Progenitor cell of endocrine pancreas (in vitro differentiated cells): Measurements from ENCODE around the gene PARVB. TPM values are rescaled to one million over a fixed set of nuclear protein-coding genes. Genes with fewer than 3 reads are reported as not detected.

Experiments used
- DNase-seq: peaks from one replicate; pipeline ENCODE4 v3.0.0; 2021; ENCODE audit warnings: low spot score; ENCODE audit not compliant: unreplicated experiment
- H3K27ac Mint-ChIP-seq: 2 replicates; pipeline ENCODE4 v1.8.0; 2021; ENCODE audit warnings: mild to moderate bottlenecking, moderate library complexity, mixed read lengths
- H3K27me3 Mint-ChIP-seq: 2 replicates; pipeline ENCODE4 v1.8.0; 2021; ENCODE audit warnings: mixed read lengths
- H3K36me3 Mint-ChIP-seq: 2 replicates; pipeline ENCODE4 v1.8.0; 2022; ENCODE audit warnings: mixed read lengths; ENCODE audit not compliant: insufficient read depth
- H3K4me1 Mint-ChIP-seq: 2 replicates; pipeline ENCODE4 v1.8.0; 2021; ENCODE audit warnings: low read depth, mixed read lengths
- H3K4me3 Mint-ChIP-seq: 2 replicates; pipeline ENCODE4 v1.8.0; 2021; ENCODE audit warnings: low read depth, mild to moderate bottlenecking, moderate library complexity, mixed read lengths
- H3K9me3 Mint-ChIP-seq: 2 replicates; pipeline ENCODE4 v1.8.0; 2021; ENCODE audit warnings: low read depth, mixed read lengths
- total RNA-seq: library from RNA; stranded (reverse); gene quantifications from 2 replicates; pipeline ENCODE4 v1.2.1, GENCODE V29; 2021
- TF ChIP-seq, protein P1 (sequence below): fragments of 200-600 bp; sonication (generic); IDR thresholded peaks from one replicate; pipeline ENCODE4 v1.5.0; 2021; ENCODE audit warnings: antibody characterized with exemption, mild to moderate bottlenecking; ENCODE audit not compliant: unreplicated experiment

PARVB gene
- total RNA-seq, 1 donor from 2014 or later, result 11.8 TPM

DNA sequence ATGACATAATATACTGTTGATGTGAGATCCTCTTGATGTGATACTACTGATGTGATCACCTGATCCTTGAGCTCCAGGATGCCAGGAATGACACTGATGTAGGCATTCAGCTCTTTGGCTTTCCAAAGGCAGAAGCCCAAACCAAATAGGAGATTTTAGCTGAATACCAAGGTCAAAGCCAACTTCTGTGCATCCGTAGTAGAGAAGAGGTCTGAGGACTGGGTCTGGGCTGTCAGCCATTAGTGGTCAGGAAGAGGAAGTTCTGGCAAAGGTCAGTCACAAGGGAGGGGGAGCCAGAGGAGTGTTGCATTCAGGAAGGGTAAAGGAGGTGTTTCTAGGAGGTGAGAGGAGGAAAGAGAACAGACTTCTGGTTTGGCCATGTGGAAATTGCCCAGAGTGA lies 103.3 kb downstream of the PARVB start:
- Mint-ChIP-seq H3K36me3 (peaks cover 7% of the 10 kb centered on the region), H3K4me1 (peaks cover 2% of the 10 kb centered on the region), H3K4me3 (no peak overlapping the region), H3K9me3 (peaks cover 12% of the 10 kb centered on the region), H3K27ac (no peak overlapping the region), H3K27me3 (no peaks in the 10 kb centered on the region)
- TF ChIP-seq, protein P1, sequence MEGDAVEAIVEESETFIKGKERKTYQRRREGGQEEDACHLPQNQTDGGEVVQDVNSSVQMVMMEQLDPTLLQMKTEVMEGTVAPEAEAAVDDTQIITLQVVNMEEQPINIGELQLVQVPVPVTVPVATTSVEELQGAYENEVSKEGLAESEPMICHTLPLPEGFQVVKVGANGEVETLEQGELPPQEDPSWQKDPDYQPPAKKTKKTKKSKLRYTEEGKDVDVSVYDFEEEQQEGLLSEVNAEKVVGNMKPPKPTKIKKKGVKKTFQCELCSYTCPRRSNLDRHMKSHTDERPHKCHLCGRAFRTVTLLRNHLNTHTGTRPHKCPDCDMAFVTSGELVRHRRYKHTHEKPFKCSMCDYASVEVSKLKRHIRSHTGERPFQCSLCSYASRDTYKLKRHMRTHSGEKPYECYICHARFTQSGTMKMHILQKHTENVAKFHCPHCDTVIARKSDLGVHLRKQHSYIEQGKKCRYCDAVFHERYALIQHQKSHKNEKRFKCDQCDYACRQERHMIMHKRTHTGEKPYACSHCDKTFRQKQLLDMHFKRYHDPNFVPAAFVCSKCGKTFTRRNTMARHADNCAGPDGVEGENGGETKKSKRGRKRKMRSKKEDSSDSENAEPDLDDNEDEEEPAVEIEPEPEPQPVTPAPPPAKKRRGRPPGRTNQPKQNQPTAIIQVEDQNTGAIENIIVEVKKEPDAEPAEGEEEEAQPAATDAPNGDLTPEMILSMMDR, result no peak
- DNase-seq, result no peak

DNA sequence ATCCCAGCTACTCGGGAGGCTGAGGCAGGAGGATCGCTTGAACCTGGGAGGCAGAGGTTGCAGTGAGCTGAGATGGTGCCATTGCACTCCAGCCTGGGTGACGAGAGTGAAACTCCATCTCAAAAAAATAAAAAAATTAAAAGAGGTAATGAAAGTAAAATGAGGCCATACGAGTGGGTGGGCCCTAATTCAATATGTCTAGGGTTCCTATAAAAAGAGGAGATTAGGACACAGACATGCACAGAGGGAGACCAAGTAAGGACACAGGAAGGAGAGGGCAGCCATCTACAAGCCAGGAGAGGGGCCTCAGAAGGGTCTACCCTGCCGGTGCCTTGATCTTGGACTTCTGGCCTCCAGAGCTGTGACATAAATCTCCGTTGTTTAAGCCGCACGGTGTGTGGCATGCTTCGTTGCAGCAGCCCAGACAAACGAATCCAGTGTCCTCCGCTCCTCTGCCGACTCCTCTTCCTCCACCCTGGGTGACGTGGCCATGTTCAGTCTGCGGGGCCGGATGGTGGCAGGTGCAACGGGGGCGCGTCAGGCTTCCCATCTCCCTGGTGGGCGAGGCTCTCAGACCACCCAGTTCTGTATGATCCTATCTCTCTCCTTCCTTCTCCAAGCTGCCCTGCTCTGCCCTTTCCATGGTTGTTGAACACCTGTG lies 105.0 kb downstream of the PARVB start:
- peaks cover 12% of the 10 kb centered on the region for H3K9me3 Mint-ChIP-seq
- no peak for DNase-seq
- H3K27me3 Mint-ChIP-seq, result no peaks in the 10 kb centered on the region
- TF ChIP-seq, protein P1, result no peak
- peaks cover 7% of the 10 kb centered on the region for H3K36me3 Mint-ChIP-seq
- peaks cover 2% of the 10 kb centered on the region for H3K4me1 Mint-ChIP-seq
- H3K27ac Mint-ChIP-seq, result no peak overlapping the region
- no peak overlapping the region for H3K4me3 Mint-ChIP-seq

DNA sequence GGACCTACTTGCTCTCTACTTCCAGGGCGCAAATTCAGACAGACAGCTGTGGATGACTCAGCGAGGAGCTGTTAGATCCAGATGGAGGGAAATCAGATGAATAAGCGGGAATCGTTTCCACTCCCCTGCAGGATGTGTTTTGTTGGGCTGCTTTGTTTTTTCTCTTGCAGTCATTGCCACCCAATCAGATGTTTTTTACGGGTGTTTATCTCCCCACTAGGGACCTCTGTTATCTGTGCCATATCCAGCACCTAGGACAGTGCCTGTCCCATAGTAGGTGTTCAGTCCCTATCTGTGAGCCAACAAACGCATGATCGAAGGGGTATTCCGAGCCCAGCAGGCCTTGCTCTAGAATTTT lies 105.5 kb downstream of the PARVB start:
- TF ChIP-seq, protein P1, result no peak
- no peak for DNase-seq

DNA sequence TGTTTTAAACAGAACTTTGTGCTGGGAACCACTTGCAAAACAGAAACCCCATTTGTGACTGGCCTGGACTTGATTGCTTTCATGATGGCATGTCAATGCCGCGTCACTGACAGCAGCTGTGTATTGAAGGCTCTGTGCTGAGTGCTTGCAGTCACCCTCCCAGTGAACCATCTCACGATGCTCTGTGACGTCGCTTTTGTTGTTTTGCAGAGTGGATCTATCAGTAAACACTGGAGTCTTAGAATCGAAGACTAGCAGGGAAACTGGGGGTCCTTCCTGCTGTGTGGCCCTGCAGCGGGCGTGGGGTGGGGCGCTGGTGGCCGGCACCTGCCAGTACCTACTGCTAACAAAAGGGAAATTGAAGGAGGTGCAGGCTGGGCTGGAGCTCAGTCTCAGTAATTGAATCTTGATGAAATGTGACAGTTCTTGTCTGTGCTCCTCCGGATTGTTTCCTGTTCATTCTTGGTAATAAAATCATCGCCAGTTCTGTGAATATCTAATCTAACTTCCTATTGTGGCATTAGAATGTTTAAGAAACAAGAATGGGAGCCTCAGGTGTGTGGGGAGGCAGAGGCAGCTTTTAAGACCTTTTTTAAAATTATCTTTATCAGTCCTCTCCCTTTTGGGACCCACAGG lies 106.1 kb downstream of the PARVB start:
- Mint-ChIP-seq H3K9me3 (peaks cover 9% of the 10 kb centered on the region), H3K4me1 (peaks cover 2% of the 10 kb centered on the region), H3K27ac (no peak overlapping the region), H3K27me3 (no peaks in the 10 kb centered on the region), H3K4me3 (no peak overlapping the region), H3K36me3 (peaks cover 4% of the 10 kb centered on the region)
- no peak for DNase-seq
- TF ChIP-seq, protein P1, result no peak

More for the DNA sequence above, 105.5 kb downstream of the PARVB start:
- H3K27ac Mint-ChIP-seq, result no peak overlapping the region
- H3K4me1 Mint-ChIP-seq, result peaks cover 2% of the 10 kb centered on the region
- H3K27me3 Mint-ChIP-seq, result no peaks in the 10 kb centered on the region
- no peak overlapping the region for H3K4me3 Mint-ChIP-seq
- peaks cover 12% of the 10 kb centered on the region for H3K9me3 Mint-ChIP-seq
- H3K36me3 Mint-ChIP-seq, result peaks cover 7% of the 10 kb centered on the region

DNA sequence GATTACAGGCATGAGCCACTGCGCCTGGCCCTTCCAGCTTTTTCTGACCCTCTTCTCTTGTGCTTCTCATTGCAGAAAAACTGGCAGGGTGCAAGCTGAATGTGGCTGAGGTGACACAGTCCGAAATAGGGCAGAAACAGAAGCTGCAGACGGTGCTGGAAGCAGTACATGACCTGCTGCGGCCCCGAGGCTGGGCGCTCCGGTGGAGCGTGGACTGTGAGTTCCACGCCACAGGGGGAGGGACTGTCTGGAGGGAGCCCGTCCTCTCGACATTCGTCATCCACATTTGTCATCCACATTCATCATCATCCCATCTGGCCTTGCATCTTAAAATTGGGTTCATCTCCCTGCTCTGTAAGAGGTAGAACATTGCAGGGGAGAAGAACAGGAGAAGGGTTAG lies 107.3 kb downstream of the PARVB start:
- no peak overlapping the region for H3K27ac Mint-ChIP-seq
- TF ChIP-seq, protein P1, result no peak
- H3K36me3 Mint-ChIP-seq, result peaks cover 10% of the 10 kb centered on the region
- no peak overlapping the region for H3K4me3 Mint-ChIP-seq
- H3K27me3 Mint-ChIP-seq, result no peaks in the 10 kb centered on the region
- peaks cover 2% of the 10 kb centered on the region for H3K4me1 Mint-ChIP-seq
- DNase-seq, result no peak
- peaks cover 7% of the 10 kb centered on the region for H3K9me3 Mint-ChIP-seq
